ENCODE results near the gene MBD4. TPM values are rescaled to one million over a fixed set of nuclear protein-coding genes. Genes with fewer than 3 reads are reported as not detected.

The MBD4 gene
- total RNA-seq, 1 experiment from 2014 or later = 15.7 TPM

- no peak overlapping the region for H3K27ac ChIP-seq (ENCODE audit: low read depth, low read length)
- no peaks in the 10 kb centered on the region for H3K9me3 ChIP-seq (ENCODE audit: control insufficient read depth in 1 of 2, insufficient read depth in 1 of 2, low read depth in 1 of 2, low read length in 2 of 2)
- BruUV-seq (replicated peaks) = no TSS peak
- no peaks in the 10 kb centered on the region for H3K36me3 ChIP-seq (ENCODE audit: control insufficient read depth in 1 of 2, insufficient read depth in 2 of 2, low read length in 2 of 2)
- H3K4me1 ChIP-seq (ENCODE audit: control insufficient read depth in 1 of 2, insufficient read depth in 2 of 2, low read length in 2 of 2) = peaks cover 0 to 7% of the 10 kb centered on the region in 2 experiments; a peak in 2 of 4 replicates
- no peak overlapping the region for H3K4me2 ChIP-seq (ENCODE audit: low read length)
- TF ChIP-seq SRF (IDR thresholded peaks at IDR 0.05; ENCODE audit: low read depth) (no peak), CBX3 (IDR thresholded peaks at IDR 0.05; ENCODE audit: low read depth) (no peak), POLR2A (IDR thresholded peaks at IDR 0.05; ENCODE audit: borderline replicate concordance, extremely low read depth, insufficient read depth, insufficient read length) (no peak), JUND (IDR thresholded peaks at IDR 0.05) (no peak), REST (IDR thresholded peaks at IDR 0.05; ENCODE audit: low read depth) (no peak), CEBPB (IDR thresholded peaks at IDR 0.05; ENCODE audit: low read depth) (no peak), EZH2phosphoT487 (IDR thresholded peaks at IDR 0.05; ENCODE audit: borderline replicate concordance) (no peak), EGR1 (IDR thresholded peaks at IDR 0.05; ENCODE audit: low read depth) (no peak), MAX (IDR thresholded peaks at IDR 0.05) (no peak), ATF3 (IDR thresholded peaks at IDR 0.05) (no peak), SP1 (IDR thresholded peaks at IDR 0.05; ENCODE audit: low read depth) (no peak), CTCF (IDR thresholded peaks at IDR 0.05 in 2 of 3, conservative IDR thresholded peaks at IDR 0.05 in 1 of 3; ENCODE audit: borderline replicate concordance in 1 of 3, insufficient read depth in 1 of 3, low read depth in 2 of 3, low read length in 2 of 3) (no peak), ZBTB33 (IDR thresholded peaks at IDR 0.05; ENCODE audit: extremely low read depth, insufficient replicate concordance, low read length) (no peak), RAD21 (IDR thresholded peaks at IDR 0.05; ENCODE audit: low read depth) (no peak)
- no peaks in the 10 kb centered on the region for H3K27me3 ChIP-seq (ENCODE audit: insufficient read depth, low read length)
- no peak overlapping the region for H3K9ac ChIP-seq (ENCODE audit: low read length)
- peaks cover 9% of the 10 kb centered on the region for H3K79me2 ChIP-seq (ENCODE audit: insufficient read depth, low read length)
- intact Hi-C loops (cut with micrococcal nuclease) = no loop called here
- no peak overlapping the region for H2AFZ ChIP-seq (ENCODE audit: low read depth, low read length, poor library complexity, severe bottlenecking)
- ChIA-PET RAD21 (ENCODE audit: low non-redundant PET in 1 of 2, low total read pairs in 2 of 2, uncharacterized antibody in 2 of 2, unreplicated experiment in 2 of 2) (no interaction called here), CTCF (no interaction called here), POLR2A (no interaction called here)
- no peak for ATAC-seq
- H4K20me1 ChIP-seq (ENCODE audit: insufficient read depth) = no peaks in the 10 kb centered on the region
- DNase-seq (ENCODE audit: low read depth, low spot score) = no peak
- H3K4me3 ChIP-seq (replicated peaks in 1 of 2; ENCODE audit: low read depth in 1 of 2, low read length in 2 of 2) = no peak overlapping the region
- no peaks in the 10 kb centered on the region for H3K9me2 ChIP-seq (ENCODE audit: insufficient read depth)
Observed at GRCh38 chr3:129403450-129403849, 36.3 kb downstream of the MBD4 start.

Measured in HCT116 (cell line).